C4-2B (cell line): ENCODE measurements around the gene SORCS2.

Source experiments
- H3K27ac ChIP-seq: fragments of 450-650 bp; 2 replicates; pipeline ENCODE4 v1.5.1; 2017
- ZFX ChIP-seq: fragments of 450-650 bp; IDR thresholded peaks from 2 replicates; pipeline ENCODE4 v1.6.1; 2017
- TF ChIP-seq, protein P1 (sequence below): fragments of 450-650 bp; conservative IDR thresholded peaks from 2 replicates; pipeline ENCODE4 v1.5.1; 2017; ENCODE audit warnings: mild to moderate bottlenecking

The SORCS2 gene

DNA sequence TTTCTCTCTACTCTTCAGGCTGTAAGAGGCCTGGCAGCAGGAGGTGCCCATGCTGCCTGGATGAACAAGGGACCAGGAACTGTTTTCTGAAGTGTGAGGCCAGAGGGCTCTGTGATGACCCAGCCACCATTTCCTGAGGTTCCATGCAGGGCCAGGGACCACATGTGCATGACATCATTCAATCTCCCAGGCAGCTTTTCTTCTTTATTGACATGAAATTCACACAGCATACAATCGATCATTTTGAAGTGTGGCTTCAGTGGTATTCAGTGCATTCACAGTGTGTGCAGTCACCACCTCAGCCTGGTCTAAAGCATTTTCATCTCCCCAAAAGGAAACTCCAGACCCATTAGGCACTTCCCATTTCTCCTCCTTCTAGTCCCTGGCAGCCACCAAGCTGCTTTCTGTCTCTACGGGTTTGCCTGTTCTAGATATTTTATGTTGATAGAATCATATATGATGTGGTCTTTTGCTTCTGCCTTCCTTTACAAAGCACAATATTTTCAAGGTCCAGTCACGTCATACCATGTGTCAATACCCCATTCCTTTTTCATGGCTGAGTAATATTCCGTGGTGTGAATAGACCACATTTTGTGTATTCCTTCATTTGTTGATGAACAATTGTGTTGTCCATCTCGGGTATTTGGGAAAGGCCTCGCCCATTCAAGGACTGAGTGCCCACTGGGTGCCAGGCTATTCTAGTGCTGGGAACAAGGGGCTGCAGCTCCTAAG lies 149.3 kb downstream of the SORCS2 start:
- TF ChIP-seq ZFX = no peak
- TF ChIP-seq, protein P1, sequence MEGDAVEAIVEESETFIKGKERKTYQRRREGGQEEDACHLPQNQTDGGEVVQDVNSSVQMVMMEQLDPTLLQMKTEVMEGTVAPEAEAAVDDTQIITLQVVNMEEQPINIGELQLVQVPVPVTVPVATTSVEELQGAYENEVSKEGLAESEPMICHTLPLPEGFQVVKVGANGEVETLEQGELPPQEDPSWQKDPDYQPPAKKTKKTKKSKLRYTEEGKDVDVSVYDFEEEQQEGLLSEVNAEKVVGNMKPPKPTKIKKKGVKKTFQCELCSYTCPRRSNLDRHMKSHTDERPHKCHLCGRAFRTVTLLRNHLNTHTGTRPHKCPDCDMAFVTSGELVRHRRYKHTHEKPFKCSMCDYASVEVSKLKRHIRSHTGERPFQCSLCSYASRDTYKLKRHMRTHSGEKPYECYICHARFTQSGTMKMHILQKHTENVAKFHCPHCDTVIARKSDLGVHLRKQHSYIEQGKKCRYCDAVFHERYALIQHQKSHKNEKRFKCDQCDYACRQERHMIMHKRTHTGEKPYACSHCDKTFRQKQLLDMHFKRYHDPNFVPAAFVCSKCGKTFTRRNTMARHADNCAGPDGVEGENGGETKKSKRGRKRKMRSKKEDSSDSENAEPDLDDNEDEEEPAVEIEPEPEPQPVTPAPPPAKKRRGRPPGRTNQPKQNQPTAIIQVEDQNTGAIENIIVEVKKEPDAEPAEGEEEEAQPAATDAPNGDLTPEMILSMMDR = no peak
- no peak overlapping the region for H3K27ac ChIP-seq

DNA sequence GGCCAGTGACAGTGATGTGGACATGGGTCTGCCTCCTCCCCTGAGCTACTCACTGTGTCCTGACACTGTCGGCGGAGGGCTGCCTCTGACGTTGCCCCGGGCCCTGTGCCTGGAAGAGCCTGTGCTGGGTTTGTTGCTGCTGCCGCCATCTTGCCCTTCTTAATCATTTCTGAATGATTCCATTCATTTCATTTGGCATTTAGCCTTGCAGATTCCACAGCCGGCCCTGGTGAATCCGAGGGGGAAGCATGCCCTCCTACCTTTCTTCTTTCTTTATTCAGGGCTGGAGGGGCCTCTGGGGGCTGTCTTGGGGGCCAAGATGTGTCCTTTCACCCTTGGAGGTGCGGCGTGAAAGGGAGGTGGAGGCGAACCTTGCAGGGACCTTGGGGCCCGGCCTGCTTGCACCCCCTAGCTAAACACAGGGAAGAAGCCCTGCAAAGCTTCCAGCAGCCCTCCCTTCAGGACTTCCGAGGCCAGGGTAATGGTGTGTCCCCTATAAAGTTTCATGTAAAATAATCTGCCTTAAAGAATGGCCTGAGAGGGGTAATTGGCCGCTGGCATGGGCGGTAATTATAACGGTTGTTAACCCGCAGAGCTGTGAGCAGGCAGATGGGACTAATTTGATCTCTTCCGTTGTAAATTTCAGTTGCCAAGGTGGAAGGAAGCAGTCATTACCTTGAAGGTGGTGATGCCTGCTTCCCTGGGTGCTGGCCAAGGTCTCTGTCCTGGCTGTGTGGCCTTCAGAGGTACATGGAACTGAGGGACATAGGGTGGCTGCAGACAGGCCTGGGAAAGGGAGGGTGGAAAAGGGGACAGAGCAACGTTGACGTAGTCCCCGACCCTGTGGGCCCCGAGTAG lies 150.1 kb downstream of the SORCS2 start:
- TF ChIP-seq, protein P1 = no peak
- TF ChIP-seq ZFX = no peak
- H3K27ac ChIP-seq = no peak overlapping the region

DNA sequence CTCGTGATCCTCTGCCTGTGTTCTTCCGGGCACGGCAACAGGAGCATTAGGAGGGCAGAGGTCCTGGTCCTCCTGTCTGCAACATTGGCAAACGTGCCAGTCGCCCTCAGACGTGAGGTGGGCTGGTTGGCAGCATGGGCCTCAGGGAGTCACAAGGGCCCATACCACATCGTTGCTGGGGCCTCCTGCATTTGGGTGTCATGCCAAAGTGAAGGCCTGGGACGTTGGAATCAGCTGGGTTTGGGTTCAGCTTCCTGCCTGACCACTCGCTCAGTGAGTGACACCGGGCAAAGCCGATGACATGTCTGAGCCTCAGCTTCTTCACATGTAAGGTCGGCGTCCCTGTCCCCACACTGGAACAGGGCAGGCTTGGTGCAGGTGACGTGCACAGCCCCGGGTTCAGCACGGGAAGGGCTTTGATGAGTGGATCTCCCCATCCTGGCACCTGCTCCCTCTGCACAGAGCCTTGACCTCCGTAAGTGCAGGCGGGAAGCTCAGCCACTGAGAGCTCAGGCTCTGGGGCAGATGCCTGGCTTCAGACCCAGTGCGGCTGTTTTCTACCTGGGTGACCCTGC lies 150.8 kb downstream of the SORCS2 start:
- H3K27ac ChIP-seq = no peak overlapping the region
- TF ChIP-seq ZFX = no peak
- TF ChIP-seq, protein P1 = no peak

DNA sequence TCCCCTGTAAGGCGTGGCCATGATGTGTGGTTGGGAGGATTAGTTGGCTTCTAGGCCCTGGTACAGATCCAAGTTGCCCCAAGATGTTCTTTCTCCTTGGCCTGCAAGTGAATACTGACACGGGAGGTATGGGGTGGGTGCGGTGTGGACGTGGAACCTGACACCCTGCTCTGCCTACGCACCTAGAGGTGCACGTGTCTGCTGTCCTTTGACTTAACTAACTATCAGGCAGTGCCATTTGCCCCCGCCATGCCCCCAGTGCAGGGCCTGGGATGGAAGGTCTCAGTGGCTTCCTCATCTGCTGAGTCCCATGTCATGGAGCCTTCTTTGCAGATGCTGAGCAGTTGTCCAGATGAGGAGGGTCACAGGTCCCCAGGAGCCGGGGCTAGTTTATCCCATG lies 151.6 kb downstream of the SORCS2 start:
- TF ChIP-seq, protein P1 = no peak
- no peak for TF ChIP-seq ZFX
- no peak overlapping the region for H3K27ac ChIP-seq

DNA sequence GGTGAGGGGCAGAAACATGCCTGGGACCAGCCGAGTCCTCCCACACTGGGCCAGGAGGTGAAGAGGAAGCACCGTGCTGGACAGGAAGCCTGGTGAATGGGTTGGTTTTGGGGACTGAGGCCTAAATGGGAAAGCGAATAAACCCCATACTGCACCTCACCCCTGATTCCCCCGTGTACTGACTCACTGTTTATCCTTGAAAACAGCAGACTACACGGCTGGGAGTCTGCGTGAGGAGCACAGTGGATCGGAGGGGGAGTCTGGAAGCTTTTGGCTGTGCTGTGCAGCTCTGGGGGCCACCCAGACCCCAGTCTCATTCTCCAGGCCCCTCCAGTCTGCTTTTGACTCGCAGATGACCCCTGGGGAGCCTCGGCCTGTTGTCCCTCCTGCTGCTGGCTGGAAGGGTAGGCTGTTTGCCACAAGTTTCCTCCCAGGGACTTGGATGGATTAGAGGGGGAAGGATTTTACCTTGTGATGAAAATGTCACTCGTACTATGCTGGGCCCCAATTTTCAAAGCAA lies 152.4 kb downstream of the SORCS2 start:
- no peak for TF ChIP-seq ZFX
- TF ChIP-seq, protein P1 = no peak
- no peak overlapping the region for H3K27ac ChIP-seq

DNA sequence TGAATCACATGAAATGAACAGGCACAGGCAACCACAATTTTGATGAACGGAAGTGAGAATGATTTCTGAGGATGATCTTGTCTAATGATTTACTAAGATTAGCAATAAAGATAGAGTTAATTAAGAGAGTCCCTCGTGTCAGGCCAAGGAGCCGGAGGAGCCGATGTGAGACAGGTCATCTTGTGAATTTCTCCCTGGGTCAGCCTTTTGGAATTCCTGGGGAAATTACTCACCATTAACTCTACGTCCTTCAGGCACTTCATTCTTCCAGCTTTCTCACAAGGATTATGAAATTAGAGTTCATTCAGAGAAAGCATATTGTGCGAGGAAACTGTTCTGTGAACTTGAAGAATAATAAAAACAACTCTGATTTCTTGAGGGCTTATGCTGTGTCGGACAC lies 155.6 kb downstream of the SORCS2 start:
- TF ChIP-seq ZFX = no peak
- TF ChIP-seq, protein P1 = no peak
- H3K27ac ChIP-seq = no peak overlapping the region
